Skin epidermis (tissue), 12 donors: Measurements from ENCODE around the gene SCFD2.
"Not testable (repeated sequence)": the region's sequence is repeated elsewhere in the genome, so short reads cannot be mapped to it uniquely, and the experiment has no call there.

Experiments used
- H3K27ac ChIP-seq, 21 experiments: fragments of 200-600 bp; sonication (generic) in 11 of 21; one replicate each; pipeline ENCODE4 v1.5.0; 2020; ENCODE audit warnings: mild to moderate bottlenecking in 3 of 21, inconsistent platforms in 2 of 21, moderate library complexity in 2 of 21
- H3K4me3 ChIP-seq, 7 experiments: fragments of 200-600 bp; sonication (generic) in 2 of 7; one replicate each; pipeline ENCODE4 v1.5.0; 2020; ENCODE audit warnings: inconsistent platforms in 2 of 7, mild to moderate bottlenecking in 2 of 7, moderate library complexity in 1 of 7

SCFD2 gene

GRCh38 chr4:52837716-52838558 lies 527.9 kb downstream of the SCFD2 start:
- Histone ChIP-seq H3K27ac (peak overlapping the region in 19 of 21 experiments; percentile 7 to 83 (median 67)), H3K4me3 (no peak overlapping the region)

- H3K27ac ChIP-seq, result peak overlapping the region in 4 of 21 experiments; percentile 67 to 83 (median 78)
- no peak overlapping the region for H3K4me3 ChIP-seq
Observed at GRCh38 chr4:52836678-52837077, 529.2 kb downstream of the SCFD2 start.

GRCh38 chr4:52836120-52836519 lies 529.7 kb downstream of the SCFD2 start:
- no peak overlapping the region for H3K4me3 ChIP-seq
- peak overlapping the region in 1 of 21 experiments; percentile 3 for H3K27ac ChIP-seq

DNA sequence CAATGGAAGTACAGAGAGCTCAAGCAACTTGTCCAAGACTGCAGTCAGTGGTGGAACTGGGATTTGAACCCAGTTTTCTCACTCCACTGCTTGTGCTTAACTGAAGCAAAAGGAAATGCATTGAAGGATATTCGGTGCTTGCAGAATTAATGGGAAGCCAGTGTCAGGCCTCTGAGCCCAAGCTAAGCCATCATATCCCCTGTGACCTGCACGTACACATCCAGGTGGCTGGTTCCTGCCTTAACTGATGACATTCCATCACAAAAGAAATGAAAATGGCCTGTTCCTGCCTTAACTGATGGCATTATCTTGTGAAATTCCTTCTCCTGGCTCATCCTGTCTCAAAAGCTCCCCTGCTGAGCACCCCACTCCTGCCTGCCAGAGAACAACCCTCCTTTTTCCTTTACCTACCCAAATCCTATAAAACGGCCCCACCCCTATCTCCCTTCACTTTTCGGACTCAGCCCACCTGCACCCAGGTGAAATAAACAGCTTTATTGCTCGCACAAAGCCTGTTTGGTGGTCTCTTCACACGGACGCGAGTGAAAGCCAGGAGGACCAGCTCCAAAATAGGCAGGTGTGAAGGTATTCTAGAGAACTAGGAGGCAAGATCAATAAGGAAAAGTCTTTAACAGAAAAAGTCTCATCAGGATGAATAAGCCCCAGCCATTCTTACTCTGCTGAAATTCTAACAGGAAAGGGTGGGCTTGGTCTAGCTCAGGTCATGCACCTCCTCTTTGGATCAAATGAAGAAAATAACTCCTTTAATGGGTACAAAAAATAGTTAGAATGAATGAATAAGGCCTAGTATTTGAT lies 531.0 kb downstream of the SCFD2 start:
- not testable (repeated sequence) for H3K27ac ChIP-seq, H3K4me3 ChIP-seq

GRCh38 chr4:52833941-52834525 lies 531.8 kb downstream of the SCFD2 start:
- Histone ChIP-seq H3K4me3 (no peak overlapping the region), H3K27ac (no peak overlapping the region)

GRCh38 chr4:52825460-52826090 lies 540.3 kb downstream of the SCFD2 start:
- Histone ChIP-seq H3K4me3 (no peak overlapping the region), H3K27ac (peak overlapping the region in 1 of 21 experiments; percentile 5)

DNA sequence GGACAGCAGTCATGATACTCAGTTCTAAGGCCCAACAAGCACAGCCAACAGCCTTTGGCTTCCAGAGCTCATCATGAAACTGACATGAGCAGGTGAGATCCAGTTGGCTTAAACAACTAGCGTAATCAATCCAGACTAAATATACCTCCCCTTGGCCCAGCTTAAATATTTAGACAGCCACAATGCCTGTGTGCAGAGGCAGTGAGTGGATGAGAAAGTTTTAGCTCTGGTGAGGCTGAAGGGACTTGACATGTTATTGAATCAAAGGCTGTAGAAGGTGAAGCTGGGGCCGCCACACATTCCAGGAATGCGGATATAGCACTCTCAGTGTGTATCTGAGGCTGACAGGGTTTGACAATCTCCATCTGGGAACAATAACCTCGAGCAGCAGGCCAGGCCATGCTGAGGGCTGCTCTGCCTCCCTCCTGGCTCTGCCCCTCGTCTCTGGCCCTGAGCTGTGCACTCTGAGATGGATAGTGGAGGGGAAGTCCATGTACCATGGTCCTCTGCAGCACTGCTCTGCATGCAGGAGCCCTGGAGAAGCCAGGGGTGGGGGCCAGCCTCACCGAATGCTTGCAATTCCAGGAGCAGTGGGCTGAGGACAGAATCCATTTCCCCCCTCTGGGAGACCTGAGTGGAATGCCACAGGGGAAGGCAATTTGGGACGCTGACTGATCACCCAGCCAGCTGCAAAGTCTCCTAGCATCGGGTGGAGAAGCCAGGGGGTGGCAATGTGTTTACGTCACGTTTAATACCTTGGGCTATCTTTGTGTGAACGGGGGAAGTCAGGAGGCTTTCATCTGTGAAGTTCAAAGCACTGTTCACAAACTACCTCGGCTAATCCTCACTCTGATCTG lies 541.0 kb downstream of the SCFD2 start:
- peak overlapping the region in 4 of 21 experiments; percentile 5 to 31 (median 27) for H3K27ac ChIP-seq
- no peak overlapping the region for H3K4me3 ChIP-seq

GRCh38 chr4:52824270-52824602 lies 541.6 kb downstream of the SCFD2 start:
- H3K27ac ChIP-seq, result peak overlapping the region in 4 of 21 experiments; percentile 5 to 31 (median 27)
- no peak overlapping the region for H3K4me3 ChIP-seq

DNA sequence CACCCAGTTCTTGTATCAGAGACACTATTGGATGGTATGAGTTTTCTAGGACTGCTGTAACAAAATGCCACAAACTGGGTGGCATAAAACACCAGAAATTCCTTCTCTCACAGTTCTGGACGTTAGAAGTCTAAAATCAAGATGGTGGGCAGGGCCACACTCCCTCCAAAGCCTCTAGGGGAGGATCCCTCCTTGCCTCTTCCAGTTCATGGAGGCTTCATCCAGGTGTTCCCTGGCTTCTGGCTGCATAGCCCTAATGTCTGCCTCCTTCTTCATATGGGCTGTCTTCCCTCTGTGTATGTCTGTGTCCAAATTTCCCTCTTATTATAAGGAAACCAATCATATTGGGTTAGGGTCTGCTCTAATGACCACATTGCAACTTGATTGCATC lies 542.2 kb downstream of the SCFD2 start:
- no peak overlapping the region for H3K4me3 ChIP-seq
- H3K27ac ChIP-seq, result peak overlapping the region in 10 of 21 experiments; percentile 9 to 72 (median 36)
